Glomerular visceral epithelial cell (primary cell): ENCODE data around the gene POLE2.
"Not testable (repeated sequence)": the region's sequence is repeated elsewhere in the genome, so short reads cannot be mapped to it uniquely, and the experiment has no call there.

Experiments used
- DNase-seq: peaks from one replicate; pipeline ENCODE4 v3.0.0-alpha.2; 2016; ENCODE audit errors: extremely low spot score

Gene POLE2

DNA sequence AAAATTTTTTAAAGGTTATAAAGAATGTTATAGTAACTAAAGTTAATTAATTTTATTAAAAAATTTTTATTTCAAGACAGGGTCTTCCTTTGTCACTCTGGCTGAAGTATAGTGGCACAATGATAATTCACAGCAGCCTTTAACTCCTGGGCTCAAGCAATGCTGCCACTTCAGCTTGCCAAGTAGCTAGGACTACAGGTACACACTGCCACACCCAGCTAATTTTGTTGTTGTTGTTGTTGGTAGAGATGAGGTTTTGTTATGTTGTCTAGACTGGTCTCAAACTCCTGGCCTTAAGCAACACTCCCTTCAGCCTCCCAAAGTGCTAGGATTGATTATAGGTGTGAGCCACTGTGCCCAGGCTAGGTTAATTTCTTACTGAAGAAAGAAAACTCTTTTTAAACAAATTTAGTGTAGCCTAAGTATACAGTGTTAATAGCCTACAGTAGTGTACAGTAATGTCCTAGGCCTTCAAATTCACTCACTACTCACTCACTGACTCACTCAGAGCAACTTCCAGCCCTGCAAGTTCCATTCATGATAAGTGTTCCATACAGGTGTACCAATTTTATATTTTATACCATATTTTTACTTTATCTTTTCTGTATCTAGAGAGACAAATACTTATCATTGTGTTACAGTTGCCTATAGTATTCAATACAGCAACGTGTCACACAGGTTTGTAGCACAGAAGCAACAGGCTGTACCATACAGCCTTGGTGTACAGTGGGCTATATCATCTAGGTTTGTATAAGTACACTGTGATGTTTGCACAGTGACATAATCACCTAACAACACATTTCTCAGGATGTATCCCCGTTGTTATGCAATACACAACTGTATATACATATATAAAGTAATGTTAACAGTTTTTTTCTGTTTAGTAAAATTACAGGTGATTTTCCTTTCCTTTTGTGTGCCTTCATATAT, 28.2 kb downstream of the POLE2 start:
- DNase-seq: no peak

DNA sequence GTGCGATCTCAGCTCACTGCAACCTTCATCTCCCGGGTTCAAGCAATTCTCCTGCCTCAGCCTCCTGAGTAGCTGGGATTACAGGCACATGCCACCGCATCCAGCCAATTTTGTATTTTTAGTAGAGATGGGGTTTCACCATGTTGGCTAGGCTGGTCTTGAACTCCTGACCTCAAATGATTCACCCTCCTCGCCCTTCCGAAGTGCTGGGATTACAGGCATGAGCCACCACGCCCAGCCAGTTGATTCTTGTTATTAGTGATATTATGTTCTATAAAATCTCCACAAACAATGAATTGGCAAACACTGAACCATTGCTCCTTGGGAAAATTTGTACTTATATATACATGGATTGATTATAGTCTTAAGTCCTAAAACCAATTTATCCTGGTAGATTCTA, 30.5 kb downstream of the POLE2 start:
- not testable (repeated sequence) for DNase-seq

DNA sequence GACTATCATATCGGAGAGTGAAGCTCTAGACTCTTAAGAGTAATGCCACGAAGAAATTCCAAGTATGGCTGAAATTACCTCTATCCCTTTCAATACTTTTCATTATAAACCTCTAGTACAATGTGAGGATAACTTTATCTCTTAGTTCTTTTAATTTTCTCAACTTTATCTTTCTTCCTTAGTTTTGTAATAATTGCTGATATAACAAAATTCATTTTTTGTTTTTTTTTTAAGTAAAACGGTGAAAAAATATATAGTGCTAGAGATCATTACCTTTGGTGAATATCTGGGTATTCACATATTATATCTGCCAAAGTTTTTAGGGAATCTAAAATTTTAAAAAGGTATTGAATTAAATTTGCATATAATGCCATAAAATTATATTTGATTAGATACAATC, 33.5 kb downstream of the POLE2 start:
- no peak for DNase-seq

DNA sequence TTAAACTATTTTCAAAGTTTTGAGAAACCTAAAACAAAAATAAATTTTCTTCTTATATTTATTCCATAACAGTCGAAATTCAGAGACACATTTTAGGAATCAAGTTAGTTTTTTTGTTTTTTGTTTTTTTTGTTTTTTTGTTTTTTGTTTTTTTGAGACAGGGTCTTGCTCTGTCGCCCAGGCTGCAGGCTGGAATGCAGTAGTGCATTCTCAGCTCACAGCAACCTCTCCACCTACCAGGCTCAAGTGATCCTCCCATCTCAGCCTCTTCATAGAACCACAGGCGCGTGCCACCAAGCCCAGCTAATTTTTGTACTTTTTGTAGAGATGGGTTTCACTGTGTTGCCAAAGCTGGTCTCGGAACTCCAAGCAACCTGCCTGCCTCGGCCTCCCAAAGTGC, 34.5 kb downstream of the POLE2 start:
- DNase-seq: no peak

DNA sequence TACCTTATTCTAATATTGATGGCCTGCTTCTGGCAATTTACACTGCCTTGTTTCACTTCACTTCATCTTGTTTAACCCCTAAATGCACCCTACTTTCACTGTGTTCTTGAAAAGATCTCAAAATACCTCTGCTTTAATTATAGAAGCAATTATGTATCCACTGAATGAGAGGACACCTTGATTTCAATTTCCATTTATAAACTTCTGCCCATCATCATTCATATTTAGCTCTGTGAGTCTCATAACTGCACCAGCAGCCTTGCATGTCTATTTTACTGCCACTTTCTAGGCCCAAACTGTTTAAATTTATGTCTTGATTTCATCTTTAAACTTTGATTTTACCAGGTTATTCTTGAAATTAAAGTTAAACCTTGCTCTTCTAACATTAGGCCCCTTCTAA, 45.9 kb downstream of the POLE2 start:
- no peak for DNase-seq

DNA sequence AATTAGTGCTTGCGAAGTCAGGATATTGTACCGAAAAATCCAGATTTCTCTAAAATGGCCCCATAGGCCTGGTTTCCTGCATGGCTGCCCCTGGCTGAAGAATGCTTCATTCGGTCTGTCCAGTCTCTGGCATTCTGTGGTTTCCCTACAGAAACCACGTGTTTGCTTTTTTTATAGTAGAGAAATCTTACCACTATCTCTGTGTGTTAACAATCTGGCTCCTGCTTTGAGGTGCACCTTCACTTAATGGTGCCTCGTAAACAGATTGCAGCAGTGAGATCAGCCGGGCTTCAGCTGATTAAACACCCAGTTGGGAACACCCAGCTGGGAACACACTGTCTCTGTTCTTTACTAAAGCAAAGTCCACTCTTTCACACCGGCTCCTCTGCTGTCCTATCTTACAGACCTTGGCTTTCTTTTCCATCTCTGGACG, 46.3 kb downstream of the POLE2 start:
- DNase-seq: peak; percentile 75

DNA sequence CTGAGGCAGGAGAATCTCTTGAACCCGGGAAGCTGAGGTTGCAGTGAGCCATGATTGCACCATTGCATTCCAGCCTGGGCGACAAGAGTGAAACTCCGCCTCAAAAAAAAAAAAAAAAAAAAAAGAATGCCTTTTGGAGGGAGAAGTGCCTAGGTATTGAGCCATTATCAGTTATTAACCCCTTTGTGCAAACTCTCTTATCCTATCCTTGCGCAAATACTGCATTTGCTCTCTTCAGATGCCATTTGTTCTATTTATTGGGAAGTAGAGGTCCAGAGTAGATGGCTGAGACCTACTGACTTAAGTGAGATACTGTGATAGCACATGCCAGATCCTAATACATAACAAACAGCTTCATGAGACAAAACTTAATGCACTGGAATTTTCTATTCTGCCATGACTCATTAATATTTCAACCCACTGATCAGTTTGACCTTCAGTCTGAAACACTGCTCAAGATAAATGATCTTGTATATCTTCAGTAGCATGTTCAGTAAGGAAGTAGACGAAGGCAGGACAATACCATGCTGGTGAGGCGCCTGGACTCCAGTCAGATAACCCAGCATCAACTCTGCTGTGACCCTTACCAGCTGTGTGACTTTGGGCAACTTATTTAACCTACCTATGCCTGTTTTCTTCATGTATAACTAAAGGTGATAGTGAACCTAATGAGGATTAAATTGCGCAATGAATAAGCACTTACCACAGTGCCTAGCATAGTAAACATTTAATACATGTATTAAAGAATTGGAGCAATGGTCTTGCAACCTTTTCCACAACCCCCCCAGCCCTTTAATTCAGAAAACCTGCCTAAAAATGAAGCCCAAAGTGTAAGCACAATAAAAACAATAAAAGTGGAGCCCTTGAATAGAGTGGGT, 47.2 kb downstream of the POLE2 start:
- no peak for DNase-seq

DNA sequence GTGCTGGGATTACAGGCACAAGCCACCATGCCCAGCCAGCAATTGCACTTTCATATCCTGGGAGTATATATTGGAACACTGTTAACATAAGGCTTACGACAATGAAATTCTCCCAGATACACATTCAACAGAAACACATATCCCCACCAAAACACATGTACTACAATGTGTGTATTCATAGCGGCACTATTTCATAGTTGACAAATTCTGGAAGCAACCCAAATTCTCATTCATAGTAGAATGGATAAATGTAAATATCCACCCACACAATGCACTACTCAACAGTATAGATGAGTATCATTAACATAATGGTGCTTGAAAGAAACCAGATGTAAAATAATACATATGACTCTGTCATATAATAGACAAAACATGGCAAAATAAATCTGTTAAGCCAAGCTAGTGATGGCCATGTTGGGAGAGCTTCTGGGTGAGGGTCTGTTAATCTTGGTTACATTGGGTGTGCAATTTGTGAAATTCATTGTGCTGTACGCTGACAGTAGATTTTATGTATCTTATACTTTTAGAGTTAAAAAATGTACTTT, 50.4 kb downstream of the POLE2 start:
- no peak for DNase-seq

DNA sequence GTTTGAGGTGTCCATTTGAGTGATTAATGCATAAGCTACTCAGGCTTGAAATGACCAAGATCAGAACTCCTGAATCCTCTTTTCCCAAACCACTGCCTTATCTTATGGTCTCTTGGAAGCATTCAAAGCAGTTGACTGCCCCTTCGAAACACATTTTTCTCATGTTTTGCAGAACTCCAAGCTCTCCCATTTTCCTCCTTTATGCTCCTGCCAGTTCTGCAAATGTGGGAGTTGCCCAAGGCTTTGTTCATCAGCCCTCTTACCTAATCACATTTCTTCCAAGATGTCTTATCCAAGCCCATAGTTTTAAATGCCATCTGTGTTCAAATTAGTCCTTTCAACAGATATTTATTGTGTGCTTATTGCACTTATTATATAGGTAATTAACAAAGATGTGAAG, 51.1 kb downstream of the POLE2 start:
- DNase-seq: no peak

DNA sequence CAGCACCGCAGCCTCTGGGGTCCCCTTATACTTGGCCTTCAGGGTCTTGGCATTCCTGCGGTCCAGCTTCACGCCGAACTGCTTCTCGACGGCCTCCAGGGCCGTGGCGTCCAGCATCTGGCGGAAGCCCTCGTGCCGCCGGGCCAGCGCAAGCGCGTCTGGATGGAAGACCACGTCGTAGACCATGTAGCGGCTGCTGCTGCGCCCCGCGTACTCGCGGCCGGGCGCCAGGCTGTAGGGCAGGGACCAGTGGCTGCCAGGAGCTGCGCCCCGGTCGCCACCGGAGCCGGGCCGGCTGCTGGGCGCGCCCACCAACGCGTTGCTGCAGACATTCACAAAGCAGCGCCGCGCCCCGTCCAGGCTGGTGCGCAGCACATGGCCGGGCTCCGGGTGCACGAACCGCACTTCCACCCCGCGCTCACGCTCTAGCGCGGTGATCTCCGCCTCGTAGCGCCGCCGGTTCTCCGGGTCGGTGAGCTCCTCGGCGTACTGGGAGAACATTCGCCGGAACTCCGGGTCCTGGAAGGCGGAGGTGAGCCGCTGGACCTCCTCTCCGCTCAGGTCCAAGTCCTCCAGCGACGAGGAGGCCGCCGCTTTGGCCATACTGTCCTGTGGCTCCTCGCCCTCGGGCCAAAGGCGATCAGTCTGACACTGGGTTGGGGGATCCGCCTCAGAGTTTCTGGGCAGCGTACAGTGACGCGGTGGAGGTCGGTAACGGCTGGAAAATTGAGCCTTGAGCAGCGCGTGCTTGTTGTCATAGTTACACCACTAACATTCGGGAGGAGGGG, 53.3 kb downstream of the POLE2 start, which contains the start of gene DNAAF2:
Gene DNAAF2 (minus strand): TSS at position 698 of the 788 bp plus-strand sequence. CDS start 95 bp downstream, at position 603.
- DNase-seq: peak; percentile 75

DNA sequence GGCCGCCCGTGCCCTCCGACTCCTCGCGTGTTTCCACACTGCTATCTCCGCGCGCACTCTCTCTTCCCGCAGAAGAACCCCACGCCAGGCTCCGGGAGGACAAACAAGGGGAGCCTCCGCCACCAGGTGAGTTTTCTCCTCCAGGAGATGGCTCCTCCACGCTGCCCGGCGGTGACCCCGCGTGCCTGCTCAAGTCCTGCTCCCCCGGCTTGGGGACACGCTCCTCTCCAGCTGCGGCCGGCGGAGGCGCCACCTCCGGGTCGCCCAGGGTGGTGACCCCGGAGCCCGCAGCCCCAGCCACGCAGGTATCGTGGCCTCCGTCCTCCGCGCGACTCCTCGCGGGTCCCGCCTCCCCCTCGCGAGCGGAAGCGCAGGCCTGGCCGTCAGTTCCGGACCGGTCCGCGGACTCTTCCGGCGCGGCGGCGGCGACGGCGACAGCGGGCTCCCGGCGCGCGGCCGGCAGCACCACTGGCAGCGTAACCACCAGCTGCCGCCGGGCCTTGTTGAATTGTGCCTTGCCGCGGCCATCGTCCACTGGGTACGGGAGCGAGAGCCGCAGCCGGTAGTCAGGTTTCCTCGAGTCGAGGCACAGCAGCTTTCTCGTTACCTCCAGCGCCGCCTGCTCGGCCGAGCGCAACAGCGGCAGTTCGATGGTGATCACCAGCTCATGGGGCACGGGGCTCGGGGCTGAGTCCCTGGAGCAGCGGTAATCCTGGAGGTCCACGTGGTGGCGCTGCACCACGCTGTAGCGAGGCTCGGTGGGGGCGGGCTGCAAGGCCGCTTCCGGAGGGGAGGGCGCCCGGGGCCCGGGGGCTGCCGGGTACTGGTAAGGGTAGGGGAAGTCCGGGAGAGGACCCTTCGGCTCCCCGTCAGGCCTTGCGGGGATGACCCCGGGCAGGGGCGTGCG, 54.1 kb downstream of the POLE2 start:
- DNase-seq: peak; percentile 95

DNA sequence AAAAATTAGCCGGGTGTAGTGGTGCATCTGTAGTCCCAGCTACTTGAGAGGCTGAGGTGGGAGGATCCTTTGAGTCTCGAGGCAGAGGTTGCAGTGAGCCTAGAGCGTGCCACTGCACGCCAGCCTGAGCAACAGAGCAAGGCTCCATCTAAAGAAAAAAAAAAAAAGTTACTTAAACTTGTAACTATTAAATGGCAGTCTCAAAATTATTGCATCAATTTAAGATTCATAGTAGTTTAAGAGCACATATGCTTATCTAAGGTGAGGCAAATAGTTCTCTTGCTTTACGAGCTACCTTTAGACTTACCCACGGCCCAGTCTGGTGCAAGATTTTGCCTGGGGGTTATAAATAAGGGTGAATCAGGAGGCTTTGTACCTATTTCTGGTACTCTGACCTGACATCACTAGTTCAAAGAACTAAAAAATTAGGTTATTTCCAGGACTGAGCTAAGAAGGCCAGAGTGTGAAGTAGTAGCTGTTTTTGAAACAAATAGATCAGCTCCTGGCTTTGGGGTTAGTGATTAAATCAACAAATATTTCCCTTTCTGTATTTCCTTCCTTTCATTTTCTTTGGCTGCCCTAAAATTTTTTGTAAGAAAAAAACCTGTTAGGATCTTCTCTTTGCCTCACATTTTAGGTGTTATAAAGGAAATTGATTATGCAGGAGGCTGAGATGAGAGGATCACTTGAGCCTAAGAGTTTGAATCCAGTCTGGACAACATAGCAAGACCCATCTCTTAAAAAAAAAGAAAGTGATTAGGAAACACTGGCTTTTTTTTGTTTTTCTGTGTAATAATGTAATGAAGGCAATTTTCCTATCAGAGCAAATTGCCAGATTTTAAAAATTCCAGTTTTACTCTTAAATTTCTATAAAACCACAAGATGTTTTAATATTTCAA, 63.8 kb downstream of the POLE2 start:
- DNase-seq: no peak

DNA sequence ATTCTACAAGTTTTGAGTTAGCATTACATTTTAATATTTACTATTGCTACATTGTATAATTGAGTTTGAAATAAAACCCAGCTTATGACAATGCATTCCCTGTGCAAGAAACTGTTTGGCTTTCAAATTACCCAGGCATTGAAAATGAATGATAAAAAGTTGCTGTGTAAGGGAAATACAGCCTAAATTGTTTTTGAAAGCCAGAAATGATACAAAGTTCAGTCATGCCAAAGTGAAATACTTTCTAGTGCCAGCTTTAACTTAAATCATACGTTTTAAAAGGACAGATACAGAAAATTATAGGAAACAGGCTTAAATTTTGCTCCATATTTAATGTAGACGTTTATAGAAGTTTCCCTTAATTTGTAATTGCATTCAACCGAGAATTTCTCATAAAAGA, 64.6 kb downstream of the POLE2 start:
- no peak for DNase-seq

DNA sequence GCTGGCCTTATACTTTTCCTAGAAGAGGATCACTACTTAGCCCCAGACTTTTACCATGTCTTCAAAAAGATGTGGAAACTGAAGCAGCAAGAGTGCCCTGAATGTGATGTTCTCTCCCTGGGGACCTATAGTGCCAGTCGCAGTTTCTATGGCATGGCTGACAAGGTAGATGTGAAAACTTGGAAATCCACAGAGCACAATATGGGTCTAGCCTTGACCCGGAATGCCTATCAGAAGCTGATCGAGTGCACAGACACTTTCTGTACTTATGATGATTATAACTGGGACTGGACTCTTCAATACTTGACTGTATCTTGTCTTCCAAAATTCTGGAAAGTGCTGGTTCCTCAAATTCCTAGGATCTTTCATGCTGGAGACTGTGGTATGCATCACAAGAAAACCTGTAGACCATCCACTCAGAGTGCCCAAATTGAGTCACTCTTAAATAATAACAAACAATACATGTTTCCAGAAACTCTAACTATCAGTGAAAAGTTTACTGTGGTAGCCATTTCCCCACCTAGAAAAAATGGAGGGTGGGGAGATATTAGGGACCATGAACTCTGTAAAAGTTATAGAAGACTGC, 65.9 kb downstream of the POLE2 start:
- no peak for DNase-seq

DNA sequence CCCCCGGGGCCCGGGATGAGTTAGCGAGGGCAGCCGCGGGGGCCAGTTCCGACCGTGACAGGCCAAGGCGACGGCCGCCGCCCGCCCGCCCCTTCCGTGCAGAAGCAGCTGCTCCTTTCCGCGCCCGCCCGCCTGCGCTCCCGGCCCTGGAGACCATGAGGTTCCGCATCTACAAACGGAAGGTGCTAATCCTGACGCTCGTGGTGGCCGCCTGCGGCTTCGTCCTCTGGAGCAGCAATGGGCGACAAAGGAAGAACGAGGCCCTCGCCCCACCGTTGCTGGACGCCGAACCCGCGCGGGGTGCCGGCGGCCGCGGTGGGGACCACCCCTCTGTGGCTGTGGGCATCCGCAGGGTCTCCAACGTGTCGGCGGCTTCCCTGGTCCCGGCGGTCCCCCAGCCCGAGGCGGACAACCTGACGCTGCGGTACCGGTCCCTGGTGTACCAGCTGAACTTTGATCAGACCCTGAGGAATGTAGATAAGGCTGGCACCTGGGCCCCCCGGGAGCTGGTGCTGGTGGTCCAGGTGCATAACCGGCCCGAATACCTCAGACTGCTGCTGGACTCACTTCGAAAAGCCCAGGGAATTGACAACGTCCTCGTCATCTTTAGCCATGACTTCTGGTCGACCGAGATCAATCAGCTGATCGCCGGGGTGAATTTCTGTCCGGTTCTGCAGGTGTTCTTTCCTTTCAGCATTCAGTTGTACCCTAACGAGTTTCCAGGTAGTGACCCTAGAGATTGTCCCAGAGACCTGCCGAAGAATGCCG, 66.7 kb downstream of the POLE2 start:
- peak; percentile 62 for DNase-seq

DNA sequence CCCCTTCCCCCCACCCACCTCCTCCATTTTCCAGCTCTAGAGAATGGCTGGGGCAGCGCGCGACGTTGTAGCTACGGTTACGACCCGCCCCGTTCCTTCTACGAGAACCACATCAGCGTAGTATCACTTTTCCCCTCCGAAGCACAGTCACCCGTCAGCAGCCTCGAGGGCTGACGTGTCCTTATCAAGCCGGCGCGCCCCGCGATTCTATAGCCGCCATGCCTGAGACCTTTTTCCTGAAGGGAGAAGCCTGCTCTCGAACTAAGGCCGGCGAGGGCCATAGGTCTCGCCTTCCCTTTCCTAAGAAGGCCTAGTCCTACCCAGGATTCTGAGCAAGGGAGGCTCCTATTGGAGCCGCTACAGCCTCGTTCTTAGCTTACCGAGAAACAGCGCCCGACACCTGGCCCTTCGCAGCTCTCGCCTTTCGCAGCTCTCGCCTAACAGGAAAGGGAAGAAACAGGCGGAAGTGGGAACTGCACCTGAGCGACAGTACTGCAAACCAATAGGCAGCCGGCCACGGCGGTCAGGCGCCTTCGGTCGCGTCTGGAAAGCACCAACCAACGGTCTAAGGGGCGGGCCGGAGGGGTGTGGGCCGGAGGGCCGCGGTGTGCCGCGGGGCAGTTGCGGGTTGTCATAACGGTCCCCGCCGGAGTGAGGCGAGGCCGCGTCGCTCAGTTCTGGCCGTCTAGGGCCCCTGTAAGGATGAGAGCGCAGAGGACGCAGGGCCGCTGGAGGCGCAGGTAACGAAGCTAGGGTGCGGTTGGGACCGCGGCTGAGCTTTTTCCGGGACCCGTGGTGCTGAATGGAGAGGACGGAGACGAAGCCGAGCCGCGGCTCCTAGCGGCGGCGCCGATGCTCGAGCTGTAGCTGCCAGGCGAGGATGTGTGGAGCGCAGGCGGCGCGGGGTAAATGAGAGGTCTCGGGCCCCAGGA, 67.6 kb downstream of the POLE2 start, which contains the start of the genes MGAT2 and RPL36AL:
Gene MGAT2 (plus strand): TSS at position 618 of the 932 bp plus-strand sequence. CDS start 470 bp downstream, outside the sequence.
Gene RPL36AL (minus strand): TSS at position 445 of the 932 bp plus-strand sequence. CDS start 1,522 bp downstream, outside the sequence.
- DNase-seq: peak; percentile 99

DNA sequence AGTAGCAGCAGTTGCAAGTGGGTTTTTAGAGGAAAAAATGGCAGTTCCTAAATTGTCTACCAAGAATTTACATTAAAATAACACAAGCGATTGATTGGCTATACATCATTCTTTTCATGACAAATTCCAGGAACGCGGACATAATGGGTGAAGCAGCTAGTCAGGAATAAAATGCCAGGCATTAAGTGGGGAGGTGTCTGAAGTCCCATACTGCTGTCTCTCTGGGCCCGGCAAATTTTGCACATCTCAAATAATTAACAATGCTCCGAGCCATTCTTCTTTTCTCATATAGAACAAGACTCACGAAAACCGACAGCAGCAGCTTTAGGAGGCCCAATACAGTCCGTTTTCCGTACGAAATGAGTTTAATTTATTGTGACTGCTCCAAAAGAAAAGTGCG, 68.3 kb downstream of the POLE2 start:
- no peak for DNase-seq
